Activated naive CD8-positive, alpha-beta T cell treated with anti-CD3 and anti-CD28 coated beads, Interleukin-2, amount 50 U/mL, for 16 hours (primary cell): ENCODE measurements around the gene LRR1.
"Not testable (repeated sequence)": the region's sequence is repeated elsewhere in the genome, so short reads cannot be mapped to it uniquely, and the experiment has no call there.

ENCODE experiments used
- DNase-seq: peaks from one replicate; pipeline ENCODE4 v3.0.0-alpha.2; 2020; ENCODE audit warnings: low read depth, low spot score

The LRR1 gene

DNA sequence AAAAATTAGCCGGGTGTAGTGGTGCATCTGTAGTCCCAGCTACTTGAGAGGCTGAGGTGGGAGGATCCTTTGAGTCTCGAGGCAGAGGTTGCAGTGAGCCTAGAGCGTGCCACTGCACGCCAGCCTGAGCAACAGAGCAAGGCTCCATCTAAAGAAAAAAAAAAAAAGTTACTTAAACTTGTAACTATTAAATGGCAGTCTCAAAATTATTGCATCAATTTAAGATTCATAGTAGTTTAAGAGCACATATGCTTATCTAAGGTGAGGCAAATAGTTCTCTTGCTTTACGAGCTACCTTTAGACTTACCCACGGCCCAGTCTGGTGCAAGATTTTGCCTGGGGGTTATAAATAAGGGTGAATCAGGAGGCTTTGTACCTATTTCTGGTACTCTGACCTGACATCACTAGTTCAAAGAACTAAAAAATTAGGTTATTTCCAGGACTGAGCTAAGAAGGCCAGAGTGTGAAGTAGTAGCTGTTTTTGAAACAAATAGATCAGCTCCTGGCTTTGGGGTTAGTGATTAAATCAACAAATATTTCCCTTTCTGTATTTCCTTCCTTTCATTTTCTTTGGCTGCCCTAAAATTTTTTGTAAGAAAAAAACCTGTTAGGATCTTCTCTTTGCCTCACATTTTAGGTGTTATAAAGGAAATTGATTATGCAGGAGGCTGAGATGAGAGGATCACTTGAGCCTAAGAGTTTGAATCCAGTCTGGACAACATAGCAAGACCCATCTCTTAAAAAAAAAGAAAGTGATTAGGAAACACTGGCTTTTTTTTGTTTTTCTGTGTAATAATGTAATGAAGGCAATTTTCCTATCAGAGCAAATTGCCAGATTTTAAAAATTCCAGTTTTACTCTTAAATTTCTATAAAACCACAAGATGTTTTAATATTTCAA lies 25.4 kb downstream of the LRR1 start:
- no peak for DNase-seq

DNA sequence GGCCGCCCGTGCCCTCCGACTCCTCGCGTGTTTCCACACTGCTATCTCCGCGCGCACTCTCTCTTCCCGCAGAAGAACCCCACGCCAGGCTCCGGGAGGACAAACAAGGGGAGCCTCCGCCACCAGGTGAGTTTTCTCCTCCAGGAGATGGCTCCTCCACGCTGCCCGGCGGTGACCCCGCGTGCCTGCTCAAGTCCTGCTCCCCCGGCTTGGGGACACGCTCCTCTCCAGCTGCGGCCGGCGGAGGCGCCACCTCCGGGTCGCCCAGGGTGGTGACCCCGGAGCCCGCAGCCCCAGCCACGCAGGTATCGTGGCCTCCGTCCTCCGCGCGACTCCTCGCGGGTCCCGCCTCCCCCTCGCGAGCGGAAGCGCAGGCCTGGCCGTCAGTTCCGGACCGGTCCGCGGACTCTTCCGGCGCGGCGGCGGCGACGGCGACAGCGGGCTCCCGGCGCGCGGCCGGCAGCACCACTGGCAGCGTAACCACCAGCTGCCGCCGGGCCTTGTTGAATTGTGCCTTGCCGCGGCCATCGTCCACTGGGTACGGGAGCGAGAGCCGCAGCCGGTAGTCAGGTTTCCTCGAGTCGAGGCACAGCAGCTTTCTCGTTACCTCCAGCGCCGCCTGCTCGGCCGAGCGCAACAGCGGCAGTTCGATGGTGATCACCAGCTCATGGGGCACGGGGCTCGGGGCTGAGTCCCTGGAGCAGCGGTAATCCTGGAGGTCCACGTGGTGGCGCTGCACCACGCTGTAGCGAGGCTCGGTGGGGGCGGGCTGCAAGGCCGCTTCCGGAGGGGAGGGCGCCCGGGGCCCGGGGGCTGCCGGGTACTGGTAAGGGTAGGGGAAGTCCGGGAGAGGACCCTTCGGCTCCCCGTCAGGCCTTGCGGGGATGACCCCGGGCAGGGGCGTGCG lies 35.2 kb downstream of the LRR1 start:
- DNase-seq: peak; percentile 91

DNA sequence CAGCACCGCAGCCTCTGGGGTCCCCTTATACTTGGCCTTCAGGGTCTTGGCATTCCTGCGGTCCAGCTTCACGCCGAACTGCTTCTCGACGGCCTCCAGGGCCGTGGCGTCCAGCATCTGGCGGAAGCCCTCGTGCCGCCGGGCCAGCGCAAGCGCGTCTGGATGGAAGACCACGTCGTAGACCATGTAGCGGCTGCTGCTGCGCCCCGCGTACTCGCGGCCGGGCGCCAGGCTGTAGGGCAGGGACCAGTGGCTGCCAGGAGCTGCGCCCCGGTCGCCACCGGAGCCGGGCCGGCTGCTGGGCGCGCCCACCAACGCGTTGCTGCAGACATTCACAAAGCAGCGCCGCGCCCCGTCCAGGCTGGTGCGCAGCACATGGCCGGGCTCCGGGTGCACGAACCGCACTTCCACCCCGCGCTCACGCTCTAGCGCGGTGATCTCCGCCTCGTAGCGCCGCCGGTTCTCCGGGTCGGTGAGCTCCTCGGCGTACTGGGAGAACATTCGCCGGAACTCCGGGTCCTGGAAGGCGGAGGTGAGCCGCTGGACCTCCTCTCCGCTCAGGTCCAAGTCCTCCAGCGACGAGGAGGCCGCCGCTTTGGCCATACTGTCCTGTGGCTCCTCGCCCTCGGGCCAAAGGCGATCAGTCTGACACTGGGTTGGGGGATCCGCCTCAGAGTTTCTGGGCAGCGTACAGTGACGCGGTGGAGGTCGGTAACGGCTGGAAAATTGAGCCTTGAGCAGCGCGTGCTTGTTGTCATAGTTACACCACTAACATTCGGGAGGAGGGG lies 36.0 kb downstream of the LRR1 start, which contains the start of gene DNAAF2:
DNAAF2 (minus strand) TSS at position 698 of the 788 bp plus-strand sequence; CDS start at position 603, 95 bp downstream.
- DNase-seq: no peak

DNA sequence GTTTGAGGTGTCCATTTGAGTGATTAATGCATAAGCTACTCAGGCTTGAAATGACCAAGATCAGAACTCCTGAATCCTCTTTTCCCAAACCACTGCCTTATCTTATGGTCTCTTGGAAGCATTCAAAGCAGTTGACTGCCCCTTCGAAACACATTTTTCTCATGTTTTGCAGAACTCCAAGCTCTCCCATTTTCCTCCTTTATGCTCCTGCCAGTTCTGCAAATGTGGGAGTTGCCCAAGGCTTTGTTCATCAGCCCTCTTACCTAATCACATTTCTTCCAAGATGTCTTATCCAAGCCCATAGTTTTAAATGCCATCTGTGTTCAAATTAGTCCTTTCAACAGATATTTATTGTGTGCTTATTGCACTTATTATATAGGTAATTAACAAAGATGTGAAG lies 38.1 kb downstream of the LRR1 start:
- no peak for DNase-seq

DNA sequence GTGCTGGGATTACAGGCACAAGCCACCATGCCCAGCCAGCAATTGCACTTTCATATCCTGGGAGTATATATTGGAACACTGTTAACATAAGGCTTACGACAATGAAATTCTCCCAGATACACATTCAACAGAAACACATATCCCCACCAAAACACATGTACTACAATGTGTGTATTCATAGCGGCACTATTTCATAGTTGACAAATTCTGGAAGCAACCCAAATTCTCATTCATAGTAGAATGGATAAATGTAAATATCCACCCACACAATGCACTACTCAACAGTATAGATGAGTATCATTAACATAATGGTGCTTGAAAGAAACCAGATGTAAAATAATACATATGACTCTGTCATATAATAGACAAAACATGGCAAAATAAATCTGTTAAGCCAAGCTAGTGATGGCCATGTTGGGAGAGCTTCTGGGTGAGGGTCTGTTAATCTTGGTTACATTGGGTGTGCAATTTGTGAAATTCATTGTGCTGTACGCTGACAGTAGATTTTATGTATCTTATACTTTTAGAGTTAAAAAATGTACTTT lies 38.9 kb downstream of the LRR1 start:
- DNase-seq: no peak

DNA sequence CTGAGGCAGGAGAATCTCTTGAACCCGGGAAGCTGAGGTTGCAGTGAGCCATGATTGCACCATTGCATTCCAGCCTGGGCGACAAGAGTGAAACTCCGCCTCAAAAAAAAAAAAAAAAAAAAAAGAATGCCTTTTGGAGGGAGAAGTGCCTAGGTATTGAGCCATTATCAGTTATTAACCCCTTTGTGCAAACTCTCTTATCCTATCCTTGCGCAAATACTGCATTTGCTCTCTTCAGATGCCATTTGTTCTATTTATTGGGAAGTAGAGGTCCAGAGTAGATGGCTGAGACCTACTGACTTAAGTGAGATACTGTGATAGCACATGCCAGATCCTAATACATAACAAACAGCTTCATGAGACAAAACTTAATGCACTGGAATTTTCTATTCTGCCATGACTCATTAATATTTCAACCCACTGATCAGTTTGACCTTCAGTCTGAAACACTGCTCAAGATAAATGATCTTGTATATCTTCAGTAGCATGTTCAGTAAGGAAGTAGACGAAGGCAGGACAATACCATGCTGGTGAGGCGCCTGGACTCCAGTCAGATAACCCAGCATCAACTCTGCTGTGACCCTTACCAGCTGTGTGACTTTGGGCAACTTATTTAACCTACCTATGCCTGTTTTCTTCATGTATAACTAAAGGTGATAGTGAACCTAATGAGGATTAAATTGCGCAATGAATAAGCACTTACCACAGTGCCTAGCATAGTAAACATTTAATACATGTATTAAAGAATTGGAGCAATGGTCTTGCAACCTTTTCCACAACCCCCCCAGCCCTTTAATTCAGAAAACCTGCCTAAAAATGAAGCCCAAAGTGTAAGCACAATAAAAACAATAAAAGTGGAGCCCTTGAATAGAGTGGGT lies 42.0 kb downstream of the LRR1 start:
- no peak for DNase-seq

DNA sequence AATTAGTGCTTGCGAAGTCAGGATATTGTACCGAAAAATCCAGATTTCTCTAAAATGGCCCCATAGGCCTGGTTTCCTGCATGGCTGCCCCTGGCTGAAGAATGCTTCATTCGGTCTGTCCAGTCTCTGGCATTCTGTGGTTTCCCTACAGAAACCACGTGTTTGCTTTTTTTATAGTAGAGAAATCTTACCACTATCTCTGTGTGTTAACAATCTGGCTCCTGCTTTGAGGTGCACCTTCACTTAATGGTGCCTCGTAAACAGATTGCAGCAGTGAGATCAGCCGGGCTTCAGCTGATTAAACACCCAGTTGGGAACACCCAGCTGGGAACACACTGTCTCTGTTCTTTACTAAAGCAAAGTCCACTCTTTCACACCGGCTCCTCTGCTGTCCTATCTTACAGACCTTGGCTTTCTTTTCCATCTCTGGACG lies 43.0 kb downstream of the LRR1 start:
- no peak for DNase-seq

DNA sequence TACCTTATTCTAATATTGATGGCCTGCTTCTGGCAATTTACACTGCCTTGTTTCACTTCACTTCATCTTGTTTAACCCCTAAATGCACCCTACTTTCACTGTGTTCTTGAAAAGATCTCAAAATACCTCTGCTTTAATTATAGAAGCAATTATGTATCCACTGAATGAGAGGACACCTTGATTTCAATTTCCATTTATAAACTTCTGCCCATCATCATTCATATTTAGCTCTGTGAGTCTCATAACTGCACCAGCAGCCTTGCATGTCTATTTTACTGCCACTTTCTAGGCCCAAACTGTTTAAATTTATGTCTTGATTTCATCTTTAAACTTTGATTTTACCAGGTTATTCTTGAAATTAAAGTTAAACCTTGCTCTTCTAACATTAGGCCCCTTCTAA lies 43.4 kb downstream of the LRR1 start:
- no peak for DNase-seq

DNA sequence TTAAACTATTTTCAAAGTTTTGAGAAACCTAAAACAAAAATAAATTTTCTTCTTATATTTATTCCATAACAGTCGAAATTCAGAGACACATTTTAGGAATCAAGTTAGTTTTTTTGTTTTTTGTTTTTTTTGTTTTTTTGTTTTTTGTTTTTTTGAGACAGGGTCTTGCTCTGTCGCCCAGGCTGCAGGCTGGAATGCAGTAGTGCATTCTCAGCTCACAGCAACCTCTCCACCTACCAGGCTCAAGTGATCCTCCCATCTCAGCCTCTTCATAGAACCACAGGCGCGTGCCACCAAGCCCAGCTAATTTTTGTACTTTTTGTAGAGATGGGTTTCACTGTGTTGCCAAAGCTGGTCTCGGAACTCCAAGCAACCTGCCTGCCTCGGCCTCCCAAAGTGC lies 54.8 kb downstream of the LRR1 start:
- no peak for DNase-seq

DNA sequence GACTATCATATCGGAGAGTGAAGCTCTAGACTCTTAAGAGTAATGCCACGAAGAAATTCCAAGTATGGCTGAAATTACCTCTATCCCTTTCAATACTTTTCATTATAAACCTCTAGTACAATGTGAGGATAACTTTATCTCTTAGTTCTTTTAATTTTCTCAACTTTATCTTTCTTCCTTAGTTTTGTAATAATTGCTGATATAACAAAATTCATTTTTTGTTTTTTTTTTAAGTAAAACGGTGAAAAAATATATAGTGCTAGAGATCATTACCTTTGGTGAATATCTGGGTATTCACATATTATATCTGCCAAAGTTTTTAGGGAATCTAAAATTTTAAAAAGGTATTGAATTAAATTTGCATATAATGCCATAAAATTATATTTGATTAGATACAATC lies 55.8 kb downstream of the LRR1 start:
- no peak for DNase-seq

DNA sequence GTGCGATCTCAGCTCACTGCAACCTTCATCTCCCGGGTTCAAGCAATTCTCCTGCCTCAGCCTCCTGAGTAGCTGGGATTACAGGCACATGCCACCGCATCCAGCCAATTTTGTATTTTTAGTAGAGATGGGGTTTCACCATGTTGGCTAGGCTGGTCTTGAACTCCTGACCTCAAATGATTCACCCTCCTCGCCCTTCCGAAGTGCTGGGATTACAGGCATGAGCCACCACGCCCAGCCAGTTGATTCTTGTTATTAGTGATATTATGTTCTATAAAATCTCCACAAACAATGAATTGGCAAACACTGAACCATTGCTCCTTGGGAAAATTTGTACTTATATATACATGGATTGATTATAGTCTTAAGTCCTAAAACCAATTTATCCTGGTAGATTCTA lies 58.8 kb downstream of the LRR1 start:
- not testable (repeated sequence) for DNase-seq

DNA sequence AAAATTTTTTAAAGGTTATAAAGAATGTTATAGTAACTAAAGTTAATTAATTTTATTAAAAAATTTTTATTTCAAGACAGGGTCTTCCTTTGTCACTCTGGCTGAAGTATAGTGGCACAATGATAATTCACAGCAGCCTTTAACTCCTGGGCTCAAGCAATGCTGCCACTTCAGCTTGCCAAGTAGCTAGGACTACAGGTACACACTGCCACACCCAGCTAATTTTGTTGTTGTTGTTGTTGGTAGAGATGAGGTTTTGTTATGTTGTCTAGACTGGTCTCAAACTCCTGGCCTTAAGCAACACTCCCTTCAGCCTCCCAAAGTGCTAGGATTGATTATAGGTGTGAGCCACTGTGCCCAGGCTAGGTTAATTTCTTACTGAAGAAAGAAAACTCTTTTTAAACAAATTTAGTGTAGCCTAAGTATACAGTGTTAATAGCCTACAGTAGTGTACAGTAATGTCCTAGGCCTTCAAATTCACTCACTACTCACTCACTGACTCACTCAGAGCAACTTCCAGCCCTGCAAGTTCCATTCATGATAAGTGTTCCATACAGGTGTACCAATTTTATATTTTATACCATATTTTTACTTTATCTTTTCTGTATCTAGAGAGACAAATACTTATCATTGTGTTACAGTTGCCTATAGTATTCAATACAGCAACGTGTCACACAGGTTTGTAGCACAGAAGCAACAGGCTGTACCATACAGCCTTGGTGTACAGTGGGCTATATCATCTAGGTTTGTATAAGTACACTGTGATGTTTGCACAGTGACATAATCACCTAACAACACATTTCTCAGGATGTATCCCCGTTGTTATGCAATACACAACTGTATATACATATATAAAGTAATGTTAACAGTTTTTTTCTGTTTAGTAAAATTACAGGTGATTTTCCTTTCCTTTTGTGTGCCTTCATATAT lies 61.1 kb downstream of the LRR1 start:
- no peak for DNase-seq
